HepG2 (cell line): ENCODE results near the gene LRRIQ4. TPM values are rescaled to one million over a fixed set of nuclear protein-coding genes. Genes with fewer than 3 reads are reported as not detected.
A peak's percentile ranks its signal among the peaks of the same experiment; 100 is the strongest.

ENCODE experiments used
- ATAC-seq: fragments of 200-7000 bp; cut with Tn5 transposase; 3 replicates; pipeline ENCODE4 v1.9.1; 2020; ENCODE audit warnings: mild to moderate bottlenecking, moderate library complexity
- BruUV-seq: library from RNA; stranded (reverse); fragments of 400-500 nt; replicated peaks from 2 replicates; lab custom pipeline; 2021; lab: Mats Ljungman, UMichigan
- CTCF ChIA-PET: fragments of 300-600 bp; formaldehyde crosslinking; extraction: SDS; loops from one replicate; lab custom pipeline; 2021; ENCODE audit warnings: low total read pairs, inconsistent platforms, low intra/inter-chr PET ratio; lab: Yijun Ruan, JAX
- POLR2A ChIA-PET: fragments of 350-600 bp; sonication (Branson Sonifier 250); formaldehyde crosslinking; loops from one replicate; lab custom pipeline; 2020; ENCODE audit warnings: antibody characterized with exemption, inconsistent platforms; lab: Yijun Ruan, JAX
- DNase-seq: peaks from one replicate; pipeline ENCODE4 v3.0.0-alpha.2; 2015; ENCODE audit warnings: low spot score
- FAIRE-seq: peaks from 3 replicates; lab custom pipeline; 2011; peaks lifted over from hg19 to GRCh38; lab: Jason Lieb, UNC
- H2AFZ ChIP-seq: one replicate; pipeline ENCODE4 v1.6.1; 2011; ENCODE audit warnings: low read length, inconsistent platforms
- H3K27ac ChIP-seq: fragments of 300-600 bp; 3 replicates; pipeline ENCODE4 v1.8.0; 2011; ENCODE audit warnings: mixed run types, mild to moderate bottlenecking, mixed read lengths, low read length, inconsistent platforms; ENCODE audit not compliant: insufficient read depth; ENCODE audit errors: extremely low read length
- H3K27me3 ChIP-seq, 2 experiments: fragments of 200-600 bp in 1 of 2; 2 replicates in 1 of 2; 3 replicates in 1 of 2; pipeline versions ENCODE4 v1.6.0 to v1.8.0; 2011; ENCODE audit warnings: low read length in 2 of 2, mild to moderate bottlenecking in 2 of 2, moderate library complexity in 2 of 2, inconsistent platforms in 1 of 2; ENCODE audit not compliant: insufficient read depth in 2 of 2, control insufficient read depth in 1 of 2
- H3K36me3 ChIP-seq, 2 experiments: fragments of 200-600 bp in 1 of 2; replicated peaks in 1 of 2; 2 replicates in 1 of 2; 3 replicates in 1 of 2; pipeline versions ENCODE4 v1.5.1 to v1.8.0; 2011; ENCODE audit warnings: low read length in 2 of 2, inconsistent platforms in 1 of 2; ENCODE audit not compliant: insufficient read depth in 2 of 2, control insufficient read depth in 1 of 2
- H3K4me1 ChIP-seq: 2 replicates; pipeline ENCODE4 v1.5.1; 2012; ENCODE audit warnings: low read length, inconsistent platforms; ENCODE audit not compliant: insufficient read depth
- H3K4me2 ChIP-seq: 2 replicates; pipeline ENCODE4 v1.6.0; 2011; ENCODE audit warnings: low read depth, low read length, inconsistent platforms
- H3K4me3 ChIP-seq, 3 experiments: fragments of 200-600 bp in 1 of 3; sonication (generic), shearing (Covaris generic) in 1 of 3; replicated peaks in 1 of 3; 2 replicates each; pipeline ENCODE4 v1.5.1; 2011 to 2016; ENCODE audit warnings: low read length in 3 of 3, inconsistent platforms in 2 of 3, low read depth in 2 of 3, mild to moderate bottlenecking in 2 of 3, control low read depth in 1 of 3, mixed read lengths in 1 of 3; ENCODE audit not compliant: insufficient read depth in 1 of 3
- H3K79me2 ChIP-seq: one replicate; pipeline ENCODE4 v1.6.1; 2011; ENCODE audit warnings: low read length, inconsistent platforms; ENCODE audit not compliant: insufficient read depth
- H3K9ac ChIP-seq: 2 replicates; pipeline ENCODE4 v1.6.0; 2011; ENCODE audit warnings: mild to moderate bottlenecking, low read depth, low read length, inconsistent platforms; ENCODE audit not compliant: insufficient read depth
- H3K9me3 ChIP-seq: 2 replicates; pipeline ENCODE4 v1.5.1; 2012; ENCODE audit warnings: mild to moderate bottlenecking, low read length
- H4K20me1 ChIP-seq: 2 replicates; pipeline ENCODE4 v1.6.0; 2011; ENCODE audit warnings: inconsistent platforms, mild to moderate bottlenecking, low read length, moderate library complexity; ENCODE audit not compliant: insufficient read depth
- ELF3 ChIP-seq: IDR thresholded peaks from 2 replicates; pipeline ENCODE4 v1.6.1; 2016; ENCODE audit warnings: missing genetic modification reagents, missing compliant biosample characterization
- FOXA3 ChIP-seq: IDR thresholded peaks from 2 replicates; pipeline ENCODE4 v1.6.1; 2016; ENCODE audit warnings: missing genetic modification reagents, missing compliant biosample characterization
- HMGA1 ChIP-seq: sonication (generic); formaldehyde crosslinking; conservative IDR thresholded peaks from 2 replicates; pipeline ENCODE4 v1.4.0; 2020; ENCODE audit warnings: missing genetic modification reagents
- KLF16 ChIP-seq, 2 experiments: sonication (generic) in 1 of 2; formaldehyde crosslinking in 1 of 2; IDR thresholded peaks; 2 replicates each; pipeline versions ENCODE4 v1.6.1 to v1.8.0; 2016 to 2023; ENCODE audit warnings: missing genetic modification reagents in 2 of 2, missing compliant biosample characterization in 1 of 2
- MED1 ChIP-seq: sonication (generic); formaldehyde crosslinking; IDR thresholded peaks from 2 replicates; pipeline ENCODE4 v1.4.0; 2020; ENCODE audit warnings: missing genetic modification reagents
- POGK ChIP-seq: sonication (generic); formaldehyde crosslinking; conservative IDR thresholded peaks from 2 replicates; pipeline ENCODE4 v1.8.0; 2022; ENCODE audit warnings: mild to moderate bottlenecking, moderate library complexity, missing genetic modification reagents
- RAD21 ChIP-seq: fragments of 450-650 bp; formaldehyde crosslinking; IDR thresholded peaks from 2 replicates; pipeline ENCODE4 v1.5.0; 2020; ENCODE audit warnings: mild to moderate bottlenecking
- SMC3 ChIP-seq: IDR thresholded peaks from 2 replicates; pipeline ENCODE4 v1.6.1; 2011; ENCODE audit warnings: low read length, improper control_type of control experiment
- STAG1 ChIP-seq: sonication (generic); formaldehyde crosslinking; IDR thresholded peaks from 2 replicates; pipeline ENCODE4 v1.4.0; 2020; ENCODE audit warnings: missing genetic modification reagents
- U2AF2 ChIP-seq: fragments of 200-400 bp; formaldehyde crosslinking; IDR thresholded peaks from 2 replicates; pipeline ENCODE4 v1.6.1; 2017; ENCODE audit warnings: low read depth, mild to moderate bottlenecking, low read length
- ZBTB44 ChIP-seq: sonication (generic); formaldehyde crosslinking; IDR thresholded peaks from 2 replicates; pipeline ENCODE4 v1.4.0; 2020; ENCODE audit warnings: missing genetic modification reagents
- ZNF225 ChIP-seq: sonication (generic); formaldehyde crosslinking; IDR thresholded peaks from 2 replicates; pipeline ENCODE4 v1.4.0; 2020; ENCODE audit warnings: mild to moderate bottlenecking, missing genetic modification reagents
- ZNF446 ChIP-seq: sonication (generic); formaldehyde crosslinking; IDR thresholded peaks from 2 replicates; pipeline ENCODE4 v1.5.0; 2020; ENCODE audit warnings: mild to moderate bottlenecking, missing genetic modification reagents
- ZSCAN25 ChIP-seq: sonication (generic); formaldehyde crosslinking; IDR thresholded peaks from 2 replicates; pipeline ENCODE4 v1.8.0; 2022; ENCODE audit warnings: mild to moderate bottlenecking, missing genetic modification reagents
- WGBS: methylation state at CpG from one replicate; pipeline ENCODE4 v1.1.6; 2017; ENCODE audit warnings: low lambda C conversion rate; 5-methylcytosine and 5-hydroxymethylcytosine counted together
- in situ Hi-C: cut with HindIII; loops from 2 replicates; pipeline ENCODE4 v1.10.0; 2017; ENCODE audit warnings: low pct_unique_long_range_greater_than_20kb; ENCODE audit not compliant: extremely low pct_ligation_motif_present
- intact Hi-C: fragments of 100-400 bp; cut with micrococcal nuclease; formaldehyde crosslinking; loops from one replicate; pipeline ENCODE4 v1.10.0; 2022; ENCODE audit not compliant: unreplicated experiment
- polyA plus RNA-seq, 8 experiments: library from polyadenylated mRNA; depleted of rRNA in 3 of 8; stranded (reverse) in 7 of 8; unstranded in 1 of 8; fragments of >200 nt; fragmentation: Illumina TruSeq in 4 of 8; extraction: Trizol in 4 of 8; gene quantifications; 2 replicates each; pipeline versions ENCODE4 v1.2.1 to v1.2.3, GENCODE V29; 2011 to 2016; ENCODE audit warnings: low read depth in 4 of 8, missing spikeins in 1 of 8, mixed read lengths in 1 of 8; ENCODE audit not compliant: insufficient read depth in 1 of 8
- total RNA-seq, 5 experiments: library from RNA; depleted of rRNA; stranded (reverse); fragments of >200 nt; fragmentation: Illumina TruSeq; extraction: Trizol; gene quantifications; 2 replicates each; pipeline ENCODE4 v1.2.3, GENCODE V29; 2016; ENCODE audit warnings: low read depth in 1 of 5
- TF ChIP-seq, protein P1 (sequence below): sonication (generic); formaldehyde crosslinking; IDR thresholded peaks from 2 replicates; pipeline ENCODE4 v1.4.0; 2020; ENCODE audit warnings: missing genetic modification reagents
- TF ChIP-seq, protein P2 (sequence below), 2 experiments: sonication (generic) in 1 of 2; formaldehyde crosslinking in 1 of 2; IDR thresholded peaks; 2 replicates each; pipeline versions ENCODE4 v1.4.0 to v1.6.1; 2018 to 2020; ENCODE audit warnings: missing genetic modification reagents in 2 of 2, borderline replicate concordance in 1 of 2, low read depth in 1 of 2, mild to moderate bottlenecking in 1 of 2, missing biosample characterization in 1 of 2

LRRIQ4 gene
- total and polyA plus RNA-seq, 2 of the 13 experiments (the other 11 are each of a cell fraction or from before 2014, with no cell fraction given) = not detected

DNA sequence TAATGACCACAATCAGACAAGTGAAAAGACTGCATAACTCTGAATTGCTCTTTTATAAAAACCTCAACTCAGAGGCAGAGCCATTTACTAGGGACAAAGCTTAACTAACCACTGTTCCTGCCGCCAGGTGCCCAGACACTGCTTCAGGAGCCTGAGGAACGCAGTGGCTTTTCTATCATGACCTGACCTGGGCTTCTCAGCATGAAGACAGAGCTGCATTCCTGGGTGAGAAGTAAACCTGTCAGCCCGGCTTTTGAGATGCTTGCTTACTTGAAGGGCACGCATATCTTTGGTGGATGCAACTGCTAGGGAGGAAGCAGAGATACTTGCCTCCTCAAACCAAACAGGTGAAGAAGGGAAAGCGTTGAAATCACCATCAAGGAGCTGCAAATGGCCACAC is 49.2 kb downstream of the LRRIQ4 start (continued):
- TF ChIP-seq ZBTB44 = no peak
- no peak for TF ChIP-seq ZNF446 (CRISPR knock-in tag)
- no peak for TF ChIP-seq U2AF2
- TF ChIP-seq ZNF225 = no peak

DNA sequence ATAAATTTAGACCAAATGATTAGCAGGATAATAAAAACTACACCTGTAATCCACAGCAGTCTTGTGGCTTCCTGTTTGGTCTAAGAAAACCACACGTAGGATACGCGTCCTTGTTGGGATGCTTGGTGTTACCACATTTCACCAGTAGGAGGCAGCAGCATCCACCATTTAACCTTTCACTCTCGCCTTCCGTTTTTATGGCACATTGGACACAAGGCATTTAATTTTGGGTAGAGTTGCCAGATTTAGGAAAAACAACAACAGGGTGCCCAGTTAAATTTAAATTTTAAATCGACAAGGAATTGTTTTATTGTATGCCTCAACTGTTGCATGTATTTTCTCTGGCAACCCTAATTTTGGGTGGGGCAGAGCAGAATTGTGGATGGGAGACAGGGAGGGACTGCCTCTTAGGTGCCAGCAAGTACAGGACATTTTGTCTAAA is 50.8 kb downstream of the LRRIQ4 start:
- Histone ChIP-seq H3K9me3 (no peaks in the 10 kb centered on the region), H3K4me2 (peak overlapping the region; percentile 4; the same call in 1 of the 2 replicates), H3K36me3 (no peaks in the 10 kb centered on the region), H3K4me1 (no peaks in the 10 kb centered on the region), H3K9ac (no peak overlapping the region), H2AFZ (no peak overlapping the region), H3K79me2 (no peaks in the 10 kb centered on the region), H3K27ac (no peak overlapping the region), H3K4me3 (no peak overlapping the region), H3K27me3 (no peaks in the 10 kb centered on the region), H4K20me1 (no peaks in the 10 kb centered on the region)
- ATAC-seq = peak; percentile 82
- no TSS peak for BruUV-seq
- in situ Hi-C loops (loop anchor here (10.0 kb wide), 1 partner anchor 171 kb away; the partner anchor contains the start of gene GPR160), intact Hi-C loops (loop anchor here (1.0 to 5.0 kb wide), 4 partner anchors 101 to 191 kb away; partner anchors contain the start of genes GPR160 and SEC62)
- CTCF ChIA-PET = interaction anchor here (1.2 to 1.4 kb wide), 2 partner anchors 174 to 191 kb away, joined by 6 to 7 read pairs; partner anchors contain the start of gene GPR160
- POLR2A ChIA-PET = no interaction called here
- under 1% methylated on average over 6 of the region's 6 CpGs for WGBS
- peak; percentile 55 for DNase-seq
- peak; percentile 96 for FAIRE-seq
- no peak for TF ChIP-seq ZSCAN25
- peak; percentile 68; the same call in 1 of the 2 replicates for TF ChIP-seq SMC3
- TF ChIP-seq HMGA1 (CRISPR knock-in tag) = no peak
- TF ChIP-seq KLF16 (CRISPR knock-in tag; IDR thresholded peaks at IDR 0.05) = 0 out of 4 replicates have a peak, but pooled peaks of 1 of the 2 experiments have one; percentile 32
- 0 out of 2 replicates have a peak, but pooled peaks have one; percentile 32 for TF ChIP-seq FOXA3 (CRISPR knock-in tag)
- TF ChIP-seq, protein P1, sequence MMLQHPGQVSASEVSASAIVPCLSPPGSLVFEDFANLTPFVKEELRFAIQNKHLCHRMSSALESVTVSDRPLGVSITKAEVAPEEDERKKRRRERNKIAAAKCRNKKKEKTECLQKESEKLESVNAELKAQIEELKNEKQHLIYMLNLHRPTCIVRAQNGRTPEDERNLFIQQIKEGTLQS (CRISPR knock-in tag) = no peak
- 0 out of 2 replicates have a peak, but pooled peaks have one; percentile 14 for TF ChIP-seq ELF3
- peak; percentile 64 for TF ChIP-seq RAD21
- TF ChIP-seq MED1 = 0 out of 2 replicates have a peak, but pooled peaks have one; percentile 31
- TF ChIP-seq, protein P2, sequence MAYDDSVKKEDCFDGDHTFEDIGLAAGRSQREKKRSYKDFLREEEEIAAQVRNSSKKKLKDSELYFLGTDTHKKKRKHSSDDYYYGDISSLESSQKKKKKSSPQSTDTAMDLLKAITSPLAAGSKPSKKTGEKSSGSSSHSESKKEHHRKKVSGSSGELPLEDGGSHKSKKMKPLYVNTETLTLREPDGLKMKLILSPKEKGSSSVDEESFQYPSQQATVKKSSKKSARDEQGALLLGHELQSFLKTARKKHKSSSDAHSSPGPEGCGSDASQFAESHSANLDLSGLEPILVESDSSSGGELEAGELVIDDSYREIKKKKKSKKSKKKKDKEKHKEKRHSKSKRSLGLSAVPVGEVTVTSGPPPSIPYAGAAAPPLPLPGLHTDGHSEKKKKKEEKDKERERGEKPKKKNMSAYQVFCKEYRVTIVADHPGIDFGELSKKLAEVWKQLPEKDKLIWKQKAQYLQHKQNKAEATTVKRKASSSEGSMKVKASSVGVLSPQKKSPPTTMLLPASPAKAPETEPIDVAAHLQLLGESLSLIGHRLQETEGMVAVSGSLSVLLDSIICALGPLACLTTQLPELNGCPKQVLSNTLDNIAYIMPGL (CRISPR knock-in tag; IDR thresholded peaks at IDR 0.05; ENCODE audit: borderline replicate concordance in 1 of 2, low read depth in 1 of 2) = 0 out of 4 replicates have a peak, but pooled peaks of 1 of the 2 experiments have one; percentile 22
- peak; percentile 93 for TF ChIP-seq STAG1 (CRISPR knock-in tag)
- TF ChIP-seq POGK (CRISPR knock-in tag) = no peak
